ENCODE measurements around the gene NOP9.

The NOP9 gene, protein sequence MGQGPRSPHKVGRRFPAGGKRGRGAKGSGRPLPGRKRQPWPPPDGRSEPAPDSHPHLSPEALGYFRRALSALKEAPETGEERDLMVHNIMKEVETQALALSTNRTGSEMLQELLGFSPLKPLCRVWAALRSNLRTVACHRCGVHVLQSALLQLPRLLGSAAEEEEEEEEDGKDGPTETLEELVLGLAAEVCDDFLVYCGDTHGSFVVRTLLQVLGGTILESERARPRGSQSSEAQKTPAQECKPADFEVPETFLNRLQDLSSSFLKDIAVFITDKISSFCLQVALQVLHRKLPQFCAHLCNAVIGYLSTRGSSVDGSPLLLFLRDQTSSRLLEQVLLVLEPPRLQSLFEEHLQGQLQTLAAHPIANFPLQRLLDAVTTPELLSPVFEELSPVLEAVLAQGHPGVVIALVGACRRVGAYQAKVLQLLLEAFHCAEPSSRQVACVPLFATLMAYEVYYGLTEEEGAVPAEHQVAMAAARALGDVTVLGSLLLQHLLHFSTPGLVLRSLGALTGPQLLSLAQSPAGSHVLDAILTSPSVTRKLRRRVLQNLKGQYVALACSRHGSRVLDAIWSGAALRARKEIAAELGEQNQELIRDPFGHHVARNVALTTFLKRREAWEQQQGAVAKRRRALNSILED

DNA sequence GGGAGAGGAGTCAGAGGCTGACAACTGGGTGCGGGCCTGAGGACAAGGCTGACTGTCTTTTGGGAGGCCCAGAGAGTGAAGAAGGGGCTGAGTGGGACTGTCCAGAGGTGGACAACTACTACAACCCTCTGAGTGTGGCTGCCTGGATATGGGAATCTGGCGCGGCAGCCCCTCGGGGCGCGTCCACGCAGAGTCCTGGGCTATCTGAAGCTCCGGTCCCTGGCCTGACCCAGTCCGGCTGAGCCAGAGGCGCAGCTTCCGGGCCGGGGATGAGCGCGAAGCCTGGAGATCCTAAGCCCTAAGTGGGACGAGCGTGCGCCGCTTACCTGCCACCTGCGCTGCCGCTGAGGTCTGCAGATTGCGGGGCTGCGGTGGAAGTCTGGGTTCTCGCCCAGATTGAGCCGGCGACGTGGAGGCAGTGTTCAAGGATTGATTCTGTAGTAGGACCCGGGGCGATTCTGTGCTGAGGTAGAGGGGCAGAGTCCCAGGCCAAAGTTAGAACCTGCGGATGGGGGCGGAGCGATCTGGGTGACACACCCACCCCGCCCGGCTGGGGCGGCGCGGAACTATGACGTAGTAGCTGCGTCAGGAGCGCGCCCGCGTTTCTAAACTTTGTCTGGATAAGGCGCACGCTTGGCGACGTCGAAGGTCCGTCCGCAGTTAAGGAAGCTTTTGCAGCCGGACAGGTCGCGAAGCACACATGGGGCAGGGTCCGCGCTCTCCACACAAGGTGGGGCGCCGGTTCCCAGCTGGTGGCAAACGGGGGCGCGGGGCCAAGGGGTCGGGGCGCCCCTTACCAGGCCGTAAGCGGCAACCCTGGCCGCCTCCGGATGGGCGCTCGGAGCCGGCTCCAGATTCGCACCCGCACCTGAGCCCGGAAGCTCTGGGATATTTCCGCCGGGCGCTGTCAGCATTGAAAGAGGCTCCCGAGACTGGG is at the start of gene NOP9, which contains the start of gene DHRS1:
TSS of gene NOP9 (plus strand) at position 596 of the 937 bp plus-strand sequence. CDS start at position 701, 105 bp downstream.
TSS of gene DHRS1 (minus strand) at position 526 of the 937 bp plus-strand sequence. CDS start 674 bp downstream, outside the sequence.
- TF ChIP-seq, protein P1, sequence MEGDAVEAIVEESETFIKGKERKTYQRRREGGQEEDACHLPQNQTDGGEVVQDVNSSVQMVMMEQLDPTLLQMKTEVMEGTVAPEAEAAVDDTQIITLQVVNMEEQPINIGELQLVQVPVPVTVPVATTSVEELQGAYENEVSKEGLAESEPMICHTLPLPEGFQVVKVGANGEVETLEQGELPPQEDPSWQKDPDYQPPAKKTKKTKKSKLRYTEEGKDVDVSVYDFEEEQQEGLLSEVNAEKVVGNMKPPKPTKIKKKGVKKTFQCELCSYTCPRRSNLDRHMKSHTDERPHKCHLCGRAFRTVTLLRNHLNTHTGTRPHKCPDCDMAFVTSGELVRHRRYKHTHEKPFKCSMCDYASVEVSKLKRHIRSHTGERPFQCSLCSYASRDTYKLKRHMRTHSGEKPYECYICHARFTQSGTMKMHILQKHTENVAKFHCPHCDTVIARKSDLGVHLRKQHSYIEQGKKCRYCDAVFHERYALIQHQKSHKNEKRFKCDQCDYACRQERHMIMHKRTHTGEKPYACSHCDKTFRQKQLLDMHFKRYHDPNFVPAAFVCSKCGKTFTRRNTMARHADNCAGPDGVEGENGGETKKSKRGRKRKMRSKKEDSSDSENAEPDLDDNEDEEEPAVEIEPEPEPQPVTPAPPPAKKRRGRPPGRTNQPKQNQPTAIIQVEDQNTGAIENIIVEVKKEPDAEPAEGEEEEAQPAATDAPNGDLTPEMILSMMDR (IDR thresholded peaks at IDR 0.05; ENCODE audit: control insufficient read depth, insufficient read depth, low read depth, low read length, missing control alignments), result no peak
- DNase-seq (ENCODE audit: low read depth), result peak; percentile 18
- H3K4me3 ChIP-seq (ENCODE audit: control insufficient read depth, low read depth, low read length), result peak within 1 kb of the TSS; percentile 70

DNA sequence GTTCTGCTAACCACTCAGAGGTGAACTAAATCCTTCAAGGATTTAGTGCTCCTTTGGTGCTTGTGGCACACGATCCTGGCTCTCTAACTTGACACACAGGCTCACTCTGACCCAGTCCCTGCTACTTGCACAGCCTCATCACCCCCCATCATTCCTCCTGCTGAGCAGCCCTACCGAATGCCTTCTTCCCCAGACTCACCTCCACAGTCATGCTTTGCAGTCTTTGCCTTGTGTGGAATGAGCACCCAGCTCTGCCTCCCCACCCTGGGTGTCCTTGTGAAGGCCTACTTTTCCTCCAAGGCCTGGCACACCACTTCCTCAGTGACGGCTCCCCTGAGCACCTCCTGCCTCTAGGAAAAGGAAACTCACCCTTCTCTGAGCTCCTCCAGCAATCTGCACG is 49.3 kb upstream of the NOP9 start:
- H3K4me3 ChIP-seq (ENCODE audit: control insufficient read depth, low read depth, low read length), result no peak overlapping the region
- TF ChIP-seq, protein P1 (IDR thresholded peaks at IDR 0.05; ENCODE audit: control insufficient read depth, insufficient read depth, low read depth, low read length, missing control alignments), result no peak
- no peak for DNase-seq (ENCODE audit: low read depth)

DNA sequence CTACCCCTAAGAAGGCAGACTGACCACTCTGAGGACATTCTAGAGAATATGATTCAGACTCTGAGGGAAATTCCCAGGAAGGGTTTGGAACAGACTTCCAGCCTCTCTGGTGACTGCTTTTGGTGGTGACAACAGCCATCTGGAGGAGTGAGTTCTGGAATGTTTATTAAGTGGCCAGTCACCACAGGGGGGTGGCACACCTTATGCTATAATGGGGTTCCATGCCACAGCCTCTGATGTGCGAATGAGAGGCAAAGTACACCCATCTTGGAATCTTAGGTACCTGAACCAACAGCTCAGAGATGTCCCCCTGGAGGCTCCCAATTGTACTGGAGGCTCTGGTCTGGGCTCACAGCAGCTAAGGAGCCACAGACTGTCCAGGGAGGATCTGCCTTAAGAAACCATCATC is 47.8 kb upstream of the NOP9 start:
- TF ChIP-seq, protein P1 (IDR thresholded peaks at IDR 0.05; ENCODE audit: control insufficient read depth, insufficient read depth, low read depth, low read length, missing control alignments), result no peak
- DNase-seq (ENCODE audit: low read depth), result no peak

DNA sequence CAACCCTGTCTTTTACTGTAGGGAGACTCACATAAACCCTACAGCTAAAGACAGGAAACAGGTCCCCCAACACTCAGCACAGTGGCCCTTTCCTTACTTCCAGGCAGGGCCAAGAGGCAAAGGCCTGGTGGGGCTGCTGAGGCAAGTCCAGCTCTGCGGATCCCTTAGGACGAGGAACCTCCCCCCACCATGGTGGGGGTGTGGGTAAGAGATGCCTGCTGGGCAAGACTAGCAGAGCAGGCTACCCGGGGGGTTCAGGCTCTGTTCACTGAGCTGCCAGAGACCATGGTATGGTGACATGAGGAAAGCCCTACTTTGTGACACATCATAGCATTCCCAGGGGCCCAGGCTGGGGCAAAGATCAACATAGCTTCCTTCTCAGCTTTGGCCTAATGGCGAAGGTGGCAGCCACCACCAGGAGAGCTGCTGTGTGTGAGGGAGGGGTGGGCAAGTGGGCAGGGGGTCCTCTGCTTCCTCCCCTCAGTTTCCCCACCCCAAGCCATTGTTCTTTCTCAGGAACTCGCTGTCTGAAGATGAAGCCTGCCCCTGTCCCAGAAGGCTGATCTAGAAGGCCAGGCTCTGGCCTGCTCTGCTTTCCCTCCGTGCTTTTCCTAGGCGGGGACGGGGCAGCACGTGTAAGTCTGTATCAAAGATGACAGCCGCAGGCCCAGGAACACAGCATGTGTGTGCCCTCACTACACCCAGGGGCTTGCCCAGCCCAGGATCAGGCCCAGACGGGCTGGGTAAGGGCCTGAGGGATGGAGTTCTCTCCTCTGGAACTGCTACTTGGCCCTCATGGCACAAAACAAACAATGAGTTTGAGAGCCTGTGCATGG is 47.1 kb upstream of the NOP9 start:
- no peak for DNase-seq (ENCODE audit: low read depth)
- TF ChIP-seq, protein P1 (IDR thresholded peaks at IDR 0.05; ENCODE audit: control insufficient read depth, insufficient read depth, low read depth, low read length, missing control alignments), result no peak
- H3K4me3 ChIP-seq (ENCODE audit: control insufficient read depth, low read depth, low read length), result no peak overlapping the region

More for the DNA sequence above, 47.8 kb upstream of the NOP9 start:
- no peak overlapping the region for H3K4me3 ChIP-seq (ENCODE audit: control insufficient read depth, low read depth, low read length)

DNA sequence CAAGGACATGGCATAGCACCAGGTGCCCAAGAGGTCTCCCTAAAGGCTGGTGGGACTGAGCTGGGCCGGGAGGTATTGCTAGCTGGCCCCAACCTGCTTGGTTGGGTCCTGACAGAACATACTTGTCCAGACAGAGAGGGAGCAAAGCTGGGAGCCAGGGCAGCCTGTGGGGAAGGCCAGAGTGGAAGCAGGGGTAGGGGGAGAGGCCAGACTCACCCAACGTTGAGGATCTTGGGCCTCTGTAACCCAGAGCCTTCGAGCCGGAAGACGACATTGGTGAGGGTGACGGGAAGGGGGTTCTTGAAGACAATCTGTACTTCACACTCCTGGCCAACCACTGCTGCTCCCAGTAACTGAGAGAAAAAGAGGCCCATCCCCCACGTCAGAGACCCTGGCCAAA is 45.7 kb upstream of the NOP9 start:
- TF ChIP-seq, protein P1 (IDR thresholded peaks at IDR 0.05; ENCODE audit: control insufficient read depth, insufficient read depth, low read depth, low read length, missing control alignments), result no peak
- H3K4me3 ChIP-seq (ENCODE audit: control insufficient read depth, low read depth, low read length), result no peak overlapping the region
- no peak for DNase-seq (ENCODE audit: low read depth)

Measured in AG09309 (cell line).